H9 (cell line): ENCODE results near the gene PHF21A. TPM values are rescaled to one million over a fixed set of nuclear protein-coding genes. Genes with fewer than 3 reads are reported as not detected.

Experiments used
- DNase-seq: peaks from one replicate; pipeline ENCODE4 v3.0.0-alpha.2; 2017
- H2AFZ ChIP-seq: one replicate; pipeline ENCODE4 v1.6.1; 2013; ENCODE audit warnings: mild to moderate bottlenecking, low read length, control low read depth, moderate library complexity
- H2AK5ac ChIP-seq: 2 replicates; pipeline ENCODE4 v1.6.1; 2013; ENCODE audit warnings: low read length, control low read depth, mixed read lengths; ENCODE audit not compliant: insufficient read length
- H2BK120ac ChIP-seq: one replicate; pipeline ENCODE4 v1.6.1; 2013; ENCODE audit warnings: low read depth, mild to moderate bottlenecking, low read length, control low read depth, inconsistent platforms; ENCODE audit not compliant: poor library complexity, severe bottlenecking
- H2BK12ac ChIP-seq: 2 replicates; pipeline ENCODE4 v1.6.1; 2013; ENCODE audit warnings: low read length, control low read depth, mixed read lengths, low read depth; ENCODE audit not compliant: insufficient read length
- H2BK15ac ChIP-seq: 2 replicates; pipeline ENCODE4 v1.6.1; 2013; ENCODE audit warnings: low read depth, low read length, control low read depth
- H2BK20ac ChIP-seq: one replicate; pipeline ENCODE4 v1.6.1; 2013; ENCODE audit warnings: low read depth, mild to moderate bottlenecking, low read length, control low read depth, inconsistent platforms; ENCODE audit not compliant: poor library complexity, severe bottlenecking
- H2BK5ac ChIP-seq: 2 replicates; pipeline ENCODE4 v1.6.1; 2013; ENCODE audit warnings: low read length, control low read depth, mixed read lengths; ENCODE audit not compliant: insufficient read length
- H3K14ac ChIP-seq: 2 replicates; pipeline ENCODE4 v1.6.1; 2013; ENCODE audit warnings: low read length, control low read depth; ENCODE audit not compliant: insufficient read depth
- H3K18ac ChIP-seq: 2 replicates; pipeline ENCODE4 v1.6.1; 2013; ENCODE audit warnings: low read depth, mild to moderate bottlenecking, mixed read lengths, low read length, control low read depth; ENCODE audit not compliant: insufficient read length
- H3K23ac ChIP-seq: 2 replicates; pipeline ENCODE4 v1.6.1; 2013; ENCODE audit warnings: low read length, control low read depth, mixed read lengths, low read depth; ENCODE audit not compliant: insufficient read length
- H3K23me2 ChIP-seq: 2 replicates; pipeline ENCODE4 v1.6.1; 2013; ENCODE audit warnings: low read depth, mild to moderate bottlenecking, mixed read lengths, low read length, control low read depth; ENCODE audit not compliant: insufficient read length, poor library complexity, severe bottlenecking
- H3K27ac ChIP-seq: 2 replicates; pipeline ENCODE4 v1.5.1; 2013; ENCODE audit warnings: low read length, control low read depth, mixed read lengths, low read depth; ENCODE audit not compliant: insufficient read length
- H3K27me3 ChIP-seq: 2 replicates; pipeline ENCODE4 v1.6.1; 2013; ENCODE audit warnings: low read length, control low read depth, inconsistent platforms; ENCODE audit not compliant: insufficient read depth
- H3K4ac ChIP-seq: 2 replicates; pipeline ENCODE4 v1.6.1; 2013; ENCODE audit warnings: low read depth, mild to moderate bottlenecking, control low read depth, inconsistent platforms, low read length, moderate library complexity
- H3K4me1 ChIP-seq: 2 replicates; pipeline ENCODE4 v1.6.1; 2013; ENCODE audit warnings: low read length, control low read depth, inconsistent platforms; ENCODE audit not compliant: insufficient read depth
- H3K4me2 ChIP-seq: 2 replicates; pipeline ENCODE4 v1.6.1; 2013; ENCODE audit warnings: low read length, control low read depth, mixed read lengths; ENCODE audit not compliant: insufficient read length, insufficient read depth
- H3K56ac ChIP-seq: 2 replicates; pipeline ENCODE4 v1.6.1; 2013; ENCODE audit warnings: low read depth, mild to moderate bottlenecking, mixed read lengths, low read length, control low read depth; ENCODE audit not compliant: insufficient read length
- H3K79me1 ChIP-seq: 2 replicates; pipeline ENCODE4 v1.6.1; 2013; ENCODE audit warnings: low read depth, mild to moderate bottlenecking, moderate library complexity, low read length, control low read depth, inconsistent platforms; ENCODE audit not compliant: insufficient read depth, poor library complexity, severe bottlenecking
- H3K79me2 ChIP-seq: 2 replicates; pipeline ENCODE4 v1.6.1; 2013; ENCODE audit warnings: low read length, control low read depth, inconsistent platforms; ENCODE audit not compliant: insufficient read depth
- H3K9ac ChIP-seq: 2 replicates; pipeline ENCODE4 v1.6.1; 2013; ENCODE audit warnings: low read length, control low read depth, mixed read lengths; ENCODE audit not compliant: insufficient read length; ENCODE audit errors: extremely low read depth
- H3K9me3 ChIP-seq: one replicate; pipeline ENCODE4 v1.6.1; 2013; ENCODE audit warnings: low read depth, low read length, inconsistent platforms; ENCODE audit not compliant: control insufficient read depth
- H3T11ph ChIP-seq: one replicate; pipeline ENCODE4 v1.6.1; 2013; ENCODE audit warnings: mild to moderate bottlenecking, low read length, control low read depth, inconsistent platforms
- H4K20me1 ChIP-seq: one replicate; pipeline ENCODE4 v1.6.1; 2013; ENCODE audit not compliant: control insufficient read depth, insufficient read length, insufficient read depth
- H4K5ac ChIP-seq: 2 replicates; pipeline ENCODE4 v1.6.1; 2013; ENCODE audit warnings: low read depth, mild to moderate bottlenecking, mixed read lengths, low read length, control low read depth; ENCODE audit not compliant: insufficient read length
- H4K8ac ChIP-seq: replicated peaks from 2 replicates; pipeline ENCODE4 v1.6.1; 2013; ENCODE audit warnings: low read length, control low read depth, mixed read lengths, low read depth; ENCODE audit not compliant: insufficient read length
- H4K91ac ChIP-seq: 2 replicates; pipeline ENCODE4 v1.6.1; 2013; ENCODE audit warnings: low read depth, mild to moderate bottlenecking, moderate library complexity, mixed read lengths, low read length, control low read depth; ENCODE audit not compliant: insufficient read length
- H3K27ac Mint-ChIP-seq, 3 experiments: 2 replicates in 2 of 3; 3 replicates in 1 of 3; pipeline ENCODE4 v1.8.0; 2020 to 2021; ENCODE audit warnings: mixed read lengths in 3 of 3, mild to moderate bottlenecking in 1 of 3, moderate library complexity in 1 of 3
- H3K27me3 Mint-ChIP-seq: 2 replicates; pipeline ENCODE4 v1.8.0; 2021; ENCODE audit warnings: low read depth, mild to moderate bottlenecking, moderate library complexity, mixed read lengths
- H3K36me3 Mint-ChIP-seq, 3 experiments: 2 replicates in 2 of 3; 3 replicates in 1 of 3; pipeline ENCODE4 v1.8.0; 2020 to 2021; ENCODE audit warnings: low read depth in 3 of 3, mixed read lengths in 3 of 3; ENCODE audit not compliant: insufficient read depth in 1 of 3
- H3K4me1 Mint-ChIP-seq, 2 experiments: 2 replicates each; pipeline ENCODE4 v1.8.0; 2020; ENCODE audit warnings: mixed read lengths in 2 of 2
- H3K4me3 Mint-ChIP-seq, 2 experiments: 2 replicates in 1 of 2; 3 replicates in 1 of 2; pipeline ENCODE4 v1.8.0; 2020 to 2021; ENCODE audit warnings: mild to moderate bottlenecking in 2 of 2, mixed read lengths in 2 of 2, moderate library complexity in 1 of 2
- H3K9me3 Mint-ChIP-seq, 2 experiments: 2 replicates in 1 of 2; 3 replicates in 1 of 2; pipeline ENCODE4 v1.8.0; 2020; ENCODE audit warnings: mild to moderate bottlenecking in 2 of 2, mixed read lengths in 2 of 2, moderate library complexity in 1 of 2
- CTCF ChIP-seq: fragments of 200-600 bp; sonication (generic); conservative IDR thresholded peaks from 3 replicates; pipeline ENCODE4 v1.8.0; 2021; ENCODE audit warnings: antibody characterized with exemption, mild to moderate bottlenecking
- total RNA-seq: library from RNA; stranded (reverse); gene quantifications from 2 replicates; pipeline ENCODE4 v1.2.1, GENCODE V29; 2021

Gene PHF21A
- total RNA-seq, 1 experiment from 2014 or later = 33.8 TPM

GRCh38 chr11:46002189-46002588, 119.1 kb downstream of the PHF21A start:
- peaks cover 66 to 77% of the 10 kb centered on the region in 2 experiments for H3K4me1 Mint-ChIP-seq
- no peak overlapping the region for H3K56ac ChIP-seq
- H3K79me2 ChIP-seq = peaks cover 2% of the 10 kb centered on the region; the same call in 1 of the 2 replicates
- no peak overlapping the region for H3K14ac ChIP-seq
- H2AFZ ChIP-seq = no peak overlapping the region
- peak overlapping the region; percentile 87 to 98 (median 97) for H3K27ac Mint-ChIP-seq
- no peak overlapping the region for H2BK120ac ChIP-seq
- H3K27me3 Mint-ChIP-seq = no peaks in the 10 kb centered on the region
- no peak overlapping the region for H4K8ac ChIP-seq
- H2BK12ac ChIP-seq = no peak overlapping the region
- peaks cover 2% of the 10 kb centered on the region; the same call in 1 of the 2 replicates for H3K4me1 ChIP-seq
- no peaks in the 10 kb centered on the region for H3K9me3 ChIP-seq
- H4K20me1 ChIP-seq = no peaks in the 10 kb centered on the region
- H3K4me3 Mint-ChIP-seq = no peak overlapping the region; a peak in 1 of 5 replicates
- H3K79me1 ChIP-seq = no peaks in the 10 kb centered on the region
- H4K5ac ChIP-seq = no peak overlapping the region
- no peaks in the 10 kb centered on the region for H3K36me3 Mint-ChIP-seq
- no peak overlapping the region for H2BK5ac ChIP-seq
- H2BK20ac ChIP-seq = no peak overlapping the region
- H3K4ac ChIP-seq = no peak overlapping the region
- H3K9me3 Mint-ChIP-seq = no peaks in the 10 kb centered on the region
- no peak overlapping the region for H3T11ph ChIP-seq
- no peaks in the 10 kb centered on the region for H3K23me2 ChIP-seq
- no peak overlapping the region for H3K4me2 ChIP-seq
- H3K27me3 ChIP-seq = no peaks in the 10 kb centered on the region
- H3K9ac ChIP-seq = no peak overlapping the region
- no peak overlapping the region for H3K18ac ChIP-seq
- no peak for TF ChIP-seq CTCF
- H4K91ac ChIP-seq = no peak overlapping the region
- no peak overlapping the region for H2BK15ac ChIP-seq
- H2AK5ac ChIP-seq = no peak overlapping the region
- DNase-seq = no peak
- H3K23ac ChIP-seq = no peak overlapping the region
- H3K27ac ChIP-seq = peak overlapping the region; percentile 89
